ENCODE data around the gene STXBP6.

The STXBP6 gene

DNA sequence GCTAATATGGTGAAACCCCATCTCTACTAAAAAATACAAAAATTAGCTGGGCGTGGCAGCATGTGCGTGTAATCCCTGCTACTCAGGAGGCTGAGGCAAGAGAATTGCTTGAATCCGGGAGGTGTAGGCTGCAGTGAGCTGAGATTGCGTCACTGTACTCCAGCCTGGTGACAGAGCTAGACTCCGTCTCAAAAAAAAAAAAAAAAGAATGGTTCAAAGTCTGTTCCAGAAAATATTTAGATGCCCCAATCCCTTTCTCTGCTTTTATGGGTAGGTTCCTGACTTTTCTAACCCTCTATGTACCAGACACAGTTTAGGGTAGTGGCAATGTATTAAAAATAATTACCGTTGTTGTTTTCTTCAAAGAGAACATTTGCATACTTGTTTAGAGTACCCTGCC is 161.4 kb downstream of the STXBP6 start:
- ChIA-PET CTCF (no interaction called here), POLR2A (no interaction called here)
- H3K36me3 ChIP-seq (ENCODE audit: control insufficient read depth in 2 of 2, insufficient read depth in 1 of 2, low read length in 2 of 2): no peaks in the 10 kb centered on the region

GRCh38 chr14:24887623-24888304 is 162.2 kb downstream of the STXBP6 start:
- Histone ChIP-seq H3K36me3 (ENCODE audit: control insufficient read depth in 2 of 2, insufficient read depth in 1 of 2, low read length in 2 of 2) (no peaks in the 10 kb centered on the region), H3K9me3 (ENCODE audit: control insufficient read depth, insufficient read depth, low read depth, low read length) (no peaks in the 10 kb centered on the region), H3K27ac (ENCODE audit: extremely low read depth, low read depth, low read length) (no peak overlapping the region), H3K4me1 (ENCODE audit: control insufficient read depth, insufficient read depth, low read length) (no peaks in the 10 kb centered on the region), H3K4me3 (ENCODE audit: low read depth, low read length) (no peak overlapping the region)
- TF ChIP-seq ZNF777 (tag by site-specific recombination; IDR thresholded peaks at IDR 0.05; ENCODE audit: borderline replicate concordance): no peak
- TF ChIP-seq ZNF521 (tag by site-specific recombination; IDR thresholded peaks at IDR 0.05): no peak
- TF ChIP-seq PRDM10 (tag by site-specific recombination; IDR thresholded peaks at IDR 0.05): no peak
- TF ChIP-seq ZNF335 (tag by site-specific recombination; conservative IDR thresholded peaks at IDR 0.05): no peak
- TF ChIP-seq ZNF664 (tag by site-specific recombination; IDR thresholded peaks at IDR 0.05): no peak
- TF ChIP-seq ZNF473 (tag by site-specific recombination; IDR thresholded peaks at IDR 0.05): no peak
- ChIA-PET CTCF (interaction anchor here (0.6 kb wide), 1 partner anchor 244 kb away, joined by 3 read pairs; no protein-coding TSS in a partner anchor), POLR2A (no interaction called here)

More for the DNA sequence above, 161.4 kb downstream of the STXBP6 start:
- TF ChIP-seq PRDM10 (tag by site-specific recombination; IDR thresholded peaks at IDR 0.05) (no peak), MZF1 (tag by site-specific recombination; IDR thresholded peaks at IDR 0.05; ENCODE audit: borderline replicate concordance) (no peak), ZNF114 (tag by site-specific recombination; IDR thresholded peaks at IDR 0.05) (no peak), ZNF112 (tag by site-specific recombination; IDR thresholded peaks at IDR 0.05) (no peak), ZNF26 (tag by site-specific recombination; IDR thresholded peaks at IDR 0.05) (no peak), ZNF513 (tag by site-specific recombination; IDR thresholded peaks at IDR 0.05) (no peak), ZIC2 (tag by site-specific recombination; IDR thresholded peaks at IDR 0.05) (no peak), ZNF174 (tag by site-specific recombination; IDR thresholded peaks at IDR 0.05) (no peak), ZNF426 (tag by site-specific recombination; IDR thresholded peaks at IDR 0.05) (no peak), ZNF664 (tag by site-specific recombination; IDR thresholded peaks at IDR 0.05) (no peak), ZNF391 (tag by site-specific recombination; IDR thresholded peaks at IDR 0.05; ENCODE audit: borderline replicate concordance, low read depth) (no peak)
- Histone ChIP-seq H3K4me1 (ENCODE audit: control insufficient read depth, insufficient read depth, low read length) (no peaks in the 10 kb centered on the region), H3K27ac (ENCODE audit: extremely low read depth, low read depth, low read length) (no peak overlapping the region), H3K4me3 (ENCODE audit: low read depth, low read length) (no peak overlapping the region), H3K9me3 (ENCODE audit: control insufficient read depth, insufficient read depth, low read depth, low read length) (no peaks in the 10 kb centered on the region)

All from HEK293 (cell line).